Upper lobe of left lung (tissue), 4 donors: ENCODE measurements around the gene MRPL55.

Experiments used
- EP300 ChIP-seq, 4 donors: sonication (generic); formaldehyde crosslinking; IDR thresholded peaks; one replicate each; pipeline ENCODE4 v1.5.1; 2017; ENCODE audit warnings: antibody characterized with exemption in 4 of 4, control low read depth in 2 of 4
- POLR2A ChIP-seq, 4 donors: fragments of 450-650 bp; IDR thresholded peaks; one replicate each; pipeline ENCODE4 v1.5.1; 2016 to 2017; ENCODE audit warnings: antibody characterized with exemption in 4 of 4, mild to moderate bottlenecking in 2 of 4
- TF ChIP-seq, protein P1 (sequence below), 6 experiments: fragments of 450-650 bp in 4 of 6; fragments of 200-600 bp in 2 of 6; sonication (generic) in 2 of 6; IDR thresholded peaks; one replicate each; pipeline ENCODE4 v1.5.1; 2016 to 2019; ENCODE audit warnings: antibody characterized with exemption in 6 of 6

- TF ChIP-seq, protein P1, sequence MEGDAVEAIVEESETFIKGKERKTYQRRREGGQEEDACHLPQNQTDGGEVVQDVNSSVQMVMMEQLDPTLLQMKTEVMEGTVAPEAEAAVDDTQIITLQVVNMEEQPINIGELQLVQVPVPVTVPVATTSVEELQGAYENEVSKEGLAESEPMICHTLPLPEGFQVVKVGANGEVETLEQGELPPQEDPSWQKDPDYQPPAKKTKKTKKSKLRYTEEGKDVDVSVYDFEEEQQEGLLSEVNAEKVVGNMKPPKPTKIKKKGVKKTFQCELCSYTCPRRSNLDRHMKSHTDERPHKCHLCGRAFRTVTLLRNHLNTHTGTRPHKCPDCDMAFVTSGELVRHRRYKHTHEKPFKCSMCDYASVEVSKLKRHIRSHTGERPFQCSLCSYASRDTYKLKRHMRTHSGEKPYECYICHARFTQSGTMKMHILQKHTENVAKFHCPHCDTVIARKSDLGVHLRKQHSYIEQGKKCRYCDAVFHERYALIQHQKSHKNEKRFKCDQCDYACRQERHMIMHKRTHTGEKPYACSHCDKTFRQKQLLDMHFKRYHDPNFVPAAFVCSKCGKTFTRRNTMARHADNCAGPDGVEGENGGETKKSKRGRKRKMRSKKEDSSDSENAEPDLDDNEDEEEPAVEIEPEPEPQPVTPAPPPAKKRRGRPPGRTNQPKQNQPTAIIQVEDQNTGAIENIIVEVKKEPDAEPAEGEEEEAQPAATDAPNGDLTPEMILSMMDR (IDR thresholded peaks at IDR 0.05), result no peak
- no peak for TF ChIP-seq POLR2A (IDR thresholded peaks at IDR 0.05)
- TF ChIP-seq EP300 (IDR thresholded peaks at IDR 0.05), result no peak
Observed at GRCh38 chr1:228084797-228085196, 24.3 kb downstream of the MRPL55 start.
